ENCODE measurements around the gene USP37.
A peak's percentile ranks its signal among the peaks of the same experiment; 100 is the strongest.

Gene USP37

GRCh38 chr2:218476676-218477075 lies 91.5 kb downstream of the USP37 start:
- DNase-seq (ENCODE audit: insufficient read length, low spot score) (no peak), FAIRE-seq (no peak)

GRCh38 chr2:218474527-218474926 lies 93.6 kb downstream of the USP37 start:
- no peak for FAIRE-seq
- no peak for DNase-seq (ENCODE audit: insufficient read length, low spot score)
- TF ChIP-seq CTCF (IDR thresholded peaks at IDR 0.05; ENCODE audit: insufficient read depth, missing control alignments): no peak

More at GRCh38 chr2:218476676-218477075, 91.5 kb downstream of the USP37 start:
- no peak for TF ChIP-seq CTCF (IDR thresholded peaks at IDR 0.05; ENCODE audit: insufficient read depth, missing control alignments)

GRCh38 chr2:218472988-218473387 lies 95.2 kb downstream of the USP37 start:
- no peak for FAIRE-seq
- no peak for DNase-seq (ENCODE audit: insufficient read length, low spot score)
- TF ChIP-seq CTCF (IDR thresholded peaks at IDR 0.05; ENCODE audit: insufficient read depth, missing control alignments): no peak

GRCh38 chr2:218471982-218472381 lies 96.2 kb downstream of the USP37 start:
- no peak for DNase-seq (ENCODE audit: insufficient read length, low spot score)
- no peak for FAIRE-seq
- TF ChIP-seq CTCF (IDR thresholded peaks at IDR 0.05; ENCODE audit: insufficient read depth, missing control alignments): no peak

- DNase-seq (ENCODE audit: insufficient read length, low spot score) (no peak), FAIRE-seq (no peak)
- TF ChIP-seq CTCF (IDR thresholded peaks at IDR 0.05; ENCODE audit: insufficient read depth, missing control alignments): no peak
These were observed 97.1 kb downstream of the USP37 start for GRCh38 chr2:218471036-218471435.

- no peak for TF ChIP-seq CTCF (IDR thresholded peaks at IDR 0.05; ENCODE audit: insufficient read depth, missing control alignments)
- FAIRE-seq: no peak
- DNase-seq (ENCODE audit: insufficient read length, low spot score): no peak
These were observed 97.7 kb downstream of the USP37 start for GRCh38 chr2:218470448-218470847.

- peak; percentile 34 for TF ChIP-seq CTCF (IDR thresholded peaks at IDR 0.05; ENCODE audit: insufficient read depth, missing control alignments)
- DNase-seq (ENCODE audit: insufficient read length, low spot score) (no peak), FAIRE-seq (no peak)
These were observed 102.0 kb downstream of the USP37 start for GRCh38 chr2:218465987-218466633.

Measured in D721Med (cell line).